Neural crest cell (in vitro differentiated cells): ENCODE results near the gene SLC13A4. TPM values are rescaled to one million over a fixed set of nuclear protein-coding genes. Genes with fewer than 3 reads are reported as not detected.

Source experiments
- DNase-seq: peaks from one replicate; pipeline ENCODE4 v3.0.0; 2021; ENCODE audit warnings: low read depth, mixed read lengths, low spot score
- H3K27ac Mint-ChIP-seq: one replicate; pipeline ENCODE4 v1.8.0; 2021; ENCODE audit warnings: mild to moderate bottlenecking, mixed read lengths; ENCODE audit not compliant: unreplicated experiment
- H3K27me3 Mint-ChIP-seq: 2 replicates; pipeline ENCODE4 v1.8.0; 2021; ENCODE audit warnings: low read depth, mild to moderate bottlenecking, mixed read lengths
- H3K36me3 Mint-ChIP-seq: 2 replicates; pipeline ENCODE4 v1.8.0; 2021; ENCODE audit warnings: low read depth, mild to moderate bottlenecking, mixed read lengths
- H3K4me1 Mint-ChIP-seq: 2 replicates; pipeline ENCODE4 v1.8.0; 2021; ENCODE audit warnings: mixed read lengths
- H3K4me3 Mint-ChIP-seq: one replicate; pipeline ENCODE4 v1.8.0; 2021; ENCODE audit warnings: mild to moderate bottlenecking, mixed read lengths
- H3K9me3 Mint-ChIP-seq: 2 replicates; pipeline ENCODE4 v1.8.0; 2021; ENCODE audit warnings: mixed read lengths
- total RNA-seq: library from RNA; stranded (reverse); gene quantifications from 2 replicates; pipeline ENCODE4 v1.2.1, GENCODE V29; 2021
- TF ChIP-seq, protein P1 (sequence below): fragments of 200-600 bp; sonication (generic); conservative IDR thresholded peaks from 2 replicates; pipeline ENCODE4 v1.5.0; 2021; ENCODE audit warnings: antibody characterized with exemption, mild to moderate bottlenecking

Gene SLC13A4
- total RNA-seq, 1 donor from 2014 or later, result 0.68 TPM

DNA sequence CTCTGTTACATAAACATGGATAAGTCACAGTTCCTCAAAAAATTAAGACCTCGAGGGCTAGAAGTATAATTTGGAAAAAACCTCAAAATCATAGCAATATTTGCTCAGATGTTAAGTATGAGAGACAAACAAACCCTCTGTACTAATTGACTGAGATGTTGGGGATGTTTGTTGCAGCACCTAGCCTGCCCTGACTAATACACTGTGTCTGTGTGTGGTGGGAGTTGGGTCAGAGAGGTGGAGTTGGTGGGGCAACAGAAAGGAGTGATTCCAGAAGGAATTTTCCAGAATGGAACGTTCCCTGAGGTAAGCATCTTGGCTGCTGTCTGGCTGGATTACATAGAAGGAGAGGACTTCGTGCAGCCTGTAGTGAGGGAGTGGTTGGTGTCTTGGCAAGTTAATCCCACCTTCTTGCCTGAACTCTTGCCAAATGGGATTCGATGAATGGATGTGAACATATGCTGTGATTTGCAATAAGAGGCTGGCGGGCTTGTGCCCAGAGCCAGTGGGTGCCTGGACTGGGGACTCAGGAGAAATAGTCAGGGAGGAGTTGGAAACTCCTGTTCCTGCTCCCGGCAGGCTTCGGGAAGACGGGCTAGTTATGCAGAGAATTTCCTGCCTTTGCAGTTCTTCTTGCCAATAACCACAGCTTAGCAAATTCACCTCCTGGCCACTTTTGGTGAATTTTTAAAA lies 29.9 kb upstream of the SLC13A4 start:
- peaks cover 14% of the 10 kb centered on the region for H3K4me1 Mint-ChIP-seq

DNA sequence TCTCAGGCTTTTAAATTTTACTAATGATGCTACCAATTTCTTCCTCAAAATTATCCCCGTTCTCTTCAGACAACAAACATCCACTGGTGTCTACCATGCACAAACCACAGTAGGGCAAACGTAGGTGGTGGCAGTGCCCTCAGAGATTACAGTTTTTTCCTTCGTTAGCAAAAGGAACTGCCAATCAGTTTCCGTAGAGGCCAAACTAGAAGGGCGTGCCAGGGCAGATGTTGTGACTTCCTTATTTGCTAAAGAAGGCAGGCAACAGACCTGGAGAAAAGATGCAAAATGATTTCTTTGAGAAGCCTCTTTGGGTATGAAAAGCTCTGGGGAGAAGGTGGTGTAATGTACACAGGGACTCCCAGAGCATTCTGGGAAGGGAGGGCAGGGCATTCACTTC lies 28.2 kb upstream of the SLC13A4 start:
- Mint-ChIP-seq H3K36me3 (no peaks in the 10 kb centered on the region), H3K9me3 (peaks cover 8% of the 10 kb centered on the region), H3K27ac (no peak overlapping the region), H3K4me3 (no peak overlapping the region), H3K27me3 (peaks cover 25% of the 10 kb centered on the region), H3K4me1 (peaks cover 14% of the 10 kb centered on the region)
- DNase-seq, result no peak
- TF ChIP-seq, protein P1, sequence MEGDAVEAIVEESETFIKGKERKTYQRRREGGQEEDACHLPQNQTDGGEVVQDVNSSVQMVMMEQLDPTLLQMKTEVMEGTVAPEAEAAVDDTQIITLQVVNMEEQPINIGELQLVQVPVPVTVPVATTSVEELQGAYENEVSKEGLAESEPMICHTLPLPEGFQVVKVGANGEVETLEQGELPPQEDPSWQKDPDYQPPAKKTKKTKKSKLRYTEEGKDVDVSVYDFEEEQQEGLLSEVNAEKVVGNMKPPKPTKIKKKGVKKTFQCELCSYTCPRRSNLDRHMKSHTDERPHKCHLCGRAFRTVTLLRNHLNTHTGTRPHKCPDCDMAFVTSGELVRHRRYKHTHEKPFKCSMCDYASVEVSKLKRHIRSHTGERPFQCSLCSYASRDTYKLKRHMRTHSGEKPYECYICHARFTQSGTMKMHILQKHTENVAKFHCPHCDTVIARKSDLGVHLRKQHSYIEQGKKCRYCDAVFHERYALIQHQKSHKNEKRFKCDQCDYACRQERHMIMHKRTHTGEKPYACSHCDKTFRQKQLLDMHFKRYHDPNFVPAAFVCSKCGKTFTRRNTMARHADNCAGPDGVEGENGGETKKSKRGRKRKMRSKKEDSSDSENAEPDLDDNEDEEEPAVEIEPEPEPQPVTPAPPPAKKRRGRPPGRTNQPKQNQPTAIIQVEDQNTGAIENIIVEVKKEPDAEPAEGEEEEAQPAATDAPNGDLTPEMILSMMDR, result no peak

More for the DNA sequence above, 29.9 kb upstream of the SLC13A4 start:
- TF ChIP-seq, protein P1, result no peak
- Mint-ChIP-seq H3K36me3 (no peaks in the 10 kb centered on the region), H3K27me3 (peaks cover 27% of the 10 kb centered on the region), H3K4me3 (no peak overlapping the region), H3K27ac (no peak overlapping the region), H3K9me3 (peaks cover 8% of the 10 kb centered on the region)
- DNase-seq, result no peak

DNA sequence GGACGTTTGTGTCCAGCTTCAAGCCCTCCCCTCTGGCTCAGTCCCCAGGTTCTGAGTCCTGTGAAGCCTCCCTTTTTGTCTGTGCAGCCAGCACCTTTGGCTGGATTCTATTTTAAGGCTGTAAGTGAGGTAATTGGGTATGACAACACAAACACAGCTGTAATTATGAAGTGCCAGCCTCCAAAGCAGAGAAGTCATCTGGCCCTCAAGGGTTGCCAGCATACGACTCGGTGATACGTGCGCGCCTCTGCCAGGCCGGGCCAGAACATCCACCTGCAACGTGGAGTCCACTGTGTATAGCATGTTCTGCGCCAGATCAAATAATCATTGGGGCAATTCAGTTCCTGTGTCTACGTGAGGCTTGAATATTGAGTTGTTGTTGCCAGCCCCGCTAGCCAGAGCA lies 27.4 kb upstream of the SLC13A4 start:
- TF ChIP-seq, protein P1, result no peak
- Mint-ChIP-seq H3K4me3 (no peak overlapping the region), H3K27me3 (peaks cover 25% of the 10 kb centered on the region), H3K4me1 (peaks cover 14% of the 10 kb centered on the region), H3K27ac (no peak overlapping the region), H3K9me3 (peaks cover 8% of the 10 kb centered on the region), H3K36me3 (no peaks in the 10 kb centered on the region)
- no peak for DNase-seq

DNA sequence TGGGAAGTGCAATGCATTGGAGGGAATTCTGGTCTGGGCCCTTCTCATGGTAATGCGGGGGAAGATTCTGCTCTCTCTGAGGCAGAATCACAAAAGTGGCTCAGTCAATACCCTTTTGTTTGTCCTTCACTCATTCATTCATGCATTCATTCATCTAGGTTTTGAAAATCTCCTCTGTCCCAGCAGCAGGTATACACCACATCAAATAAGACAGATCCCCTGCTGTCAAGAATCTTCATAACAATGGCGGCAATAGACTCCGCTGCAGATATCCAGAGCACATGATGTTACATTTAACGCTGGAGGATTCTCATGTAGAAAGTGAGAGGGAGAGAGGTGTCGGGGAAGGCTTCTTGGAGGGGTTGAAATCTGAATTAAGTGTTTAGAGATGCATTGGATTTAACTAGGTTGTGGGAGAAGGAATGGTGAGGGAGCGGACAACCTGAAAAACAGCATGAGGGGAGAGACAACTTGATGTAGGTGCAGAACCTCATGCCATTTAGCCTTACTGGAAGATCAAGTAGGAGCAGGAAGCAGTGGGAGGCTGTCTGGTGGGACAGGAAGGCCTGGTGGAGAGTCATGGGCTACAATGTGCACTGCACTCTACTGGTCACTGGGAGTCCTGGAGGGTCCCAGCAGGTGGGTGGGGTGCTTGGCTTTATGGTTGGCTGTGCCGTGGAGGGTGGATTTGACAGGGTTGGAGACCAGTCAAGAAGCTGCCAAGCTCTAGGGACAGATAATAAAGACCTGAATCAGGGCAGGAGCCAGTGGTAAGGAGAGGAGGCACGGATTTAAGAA lies 25.8 kb upstream of the SLC13A4 start:
- no peak overlapping the region for H3K27ac Mint-ChIP-seq
- peaks cover 8% of the 10 kb centered on the region for H3K9me3 Mint-ChIP-seq
- TF ChIP-seq, protein P1, result no peak
- no peak overlapping the region for H3K4me3 Mint-ChIP-seq
- peaks cover 13% of the 10 kb centered on the region for H3K4me1 Mint-ChIP-seq
- H3K27me3 Mint-ChIP-seq, result peaks cover 19% of the 10 kb centered on the region
- DNase-seq, result no peak
- H3K36me3 Mint-ChIP-seq, result no peaks in the 10 kb centered on the region

DNA sequence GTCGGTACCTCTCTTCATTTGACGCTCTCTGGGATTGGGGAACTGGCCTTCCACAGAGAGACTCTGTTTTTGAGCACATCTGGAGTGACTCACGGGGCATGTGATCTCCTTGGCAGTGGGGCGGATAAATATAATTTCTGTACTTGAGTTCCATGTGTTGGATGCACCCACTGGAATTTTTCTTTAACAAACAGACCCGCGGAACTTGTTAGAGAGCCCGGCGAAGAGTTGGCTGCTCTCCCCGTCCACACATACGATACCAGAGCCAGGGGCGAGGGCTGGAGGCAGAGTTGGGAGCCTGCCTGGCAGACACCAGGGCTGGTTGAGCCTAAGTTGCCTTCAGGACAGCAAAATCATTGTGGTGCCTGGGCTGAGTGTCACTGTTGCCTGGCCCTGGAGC lies 20.8 kb upstream of the SLC13A4 start, which contains the start of gene FAM180A:
FAM180A (minus strand) TSS at position 44 of the 400 bp plus-strand sequence. CDS start 233 bp downstream, outside the sequence.
- DNase-seq, result no peak
- peaks cover 3% of the 10 kb centered on the region for H3K9me3 Mint-ChIP-seq
- TF ChIP-seq, protein P1, result no peak
- H3K27me3 Mint-ChIP-seq, result no peaks in the 10 kb centered on the region
- H3K4me3 Mint-ChIP-seq, result no peak within 1 kb of the TSS
- H3K4me1 Mint-ChIP-seq, result peaks cover 9% of the 10 kb centered on the region
- no peaks in the 10 kb centered on the region for H3K36me3 Mint-ChIP-seq
- no peak within 1 kb of the TSS for H3K27ac Mint-ChIP-seq
